AG04450 (cell line): ENCODE results near the gene MXRA8. TPM values are rescaled to one million over a fixed set of nuclear protein-coding genes. Genes with fewer than 3 reads are reported as not detected.

Experiments used
- CTCF ChIA-PET: fragments of 300-600, 350-600 bp; formaldehyde crosslinking; extraction: SDS; loops from one replicate; lab custom pipeline; 2022; ENCODE audit warnings: antibody characterized with exemption, inconsistent platforms; lab: Charles Lee
- POLR2A ChIA-PET: fragments of 350-600 bp; formaldehyde crosslinking; extraction: SDS; loops from one replicate; lab custom pipeline; 2021; ENCODE audit warnings: antibody characterized with exemption, inconsistent platforms; lab: Yijun Ruan, JAX
- DNase-seq: peaks from one replicate; pipeline ENCODE4 v3.0.0-alpha.2; 2011; ENCODE audit warnings: low read depth, low spot score
- H3K27ac ChIP-seq: one replicate; pipeline ENCODE4 v1.5.1; 2012; ENCODE audit warnings: low read depth, low read length, control low read depth
- H3K27me3 ChIP-seq: one replicate; pipeline ENCODE4 v1.6.0; 2012; ENCODE audit warnings: low read length; ENCODE audit not compliant: control insufficient read depth, insufficient read depth
- H3K4me3 ChIP-seq: 2 replicates; pipeline ENCODE4 v1.5.1; 2011; ENCODE audit warnings: mild to moderate bottlenecking, low read depth, low read length, control low read depth
- H3K9me3 ChIP-seq: 2 replicates; pipeline ENCODE4 v1.5.1; 2012; ENCODE audit warnings: low read length; ENCODE audit not compliant: control insufficient read depth, insufficient read depth
- CTCF ChIP-seq: IDR thresholded peaks from 2 replicates; pipeline ENCODE4 v1.5.1; 2011; ENCODE audit warnings: low read depth, low read length, control low read depth, inconsistent platforms
- polyA plus RNA-seq: library from polyadenylated mRNA; depleted of rRNA; stranded (reverse); fragments of >200 nt; gene quantifications from 2 replicates; pipeline ENCODE4 v1.2.3, GENCODE V29; 2011; rRNA removed

Gene MXRA8
- polyA plus RNA-seq, 1 experiment, result 186 TPM

DNA sequence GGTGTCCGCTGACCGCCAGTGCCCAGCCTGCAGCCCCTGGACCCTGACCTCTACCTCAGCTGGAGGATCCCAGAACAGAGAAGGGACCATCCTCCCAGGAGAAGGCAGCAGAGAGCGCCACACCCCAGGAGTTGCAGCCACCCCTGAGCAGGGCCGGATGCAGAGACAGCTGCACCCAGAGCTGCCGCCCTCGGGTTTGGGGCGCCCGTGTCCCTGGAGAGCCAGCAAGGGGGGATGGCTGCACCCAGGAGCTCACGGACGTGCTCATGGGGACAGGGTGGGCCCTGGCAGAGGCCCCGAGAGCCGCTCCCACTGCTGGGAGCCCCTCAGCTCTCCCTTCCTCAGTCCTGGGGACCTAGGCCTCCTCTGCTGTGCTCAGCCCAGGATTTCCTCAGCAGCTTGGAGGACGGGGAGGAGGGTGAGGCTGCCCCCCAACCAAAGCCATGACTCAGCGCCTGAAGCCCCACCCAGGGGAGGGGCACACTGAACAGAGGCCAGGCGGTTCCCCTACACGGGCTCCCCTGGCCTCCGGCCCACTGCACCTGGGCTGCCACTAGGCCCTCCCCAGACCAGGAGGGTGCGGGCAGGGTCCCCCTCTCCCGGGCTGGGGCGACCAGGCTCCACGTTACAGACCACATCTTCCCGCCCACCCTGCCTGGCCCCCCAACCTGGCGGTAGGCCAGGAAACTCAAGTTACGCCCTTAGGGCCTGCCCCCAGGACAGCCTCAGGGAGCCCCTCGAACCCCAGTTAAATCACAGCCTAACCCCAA lies 52.9 kb downstream of the MXRA8 start:
- CTCF ChIA-PET, result interaction anchor here (0.9 kb wide), 1 partner anchor 183 kb away, joined by 3 read pairs; no protein-coding TSS in a partner anchor
- Histone ChIP-seq H3K27ac (peak overlapping the region; percentile 89), H3K9me3 (no peaks in the 10 kb centered on the region; the same call in 1 of the 2 replicates), H3K27me3 (no peaks in the 10 kb centered on the region), H3K4me3 (peak overlapping the region; percentile 72)
- peak; percentile 29 for DNase-seq
- TF ChIP-seq CTCF, result no peak
- POLR2A ChIA-PET, result interaction anchor here (0.5 to 1.3 kb wide), 7 partner anchors 11 to 70 kb away, joined by 3 to 5 read pairs (median 4); partner anchors contain the start of genes AURKAIP1 and UBE2J2

GRCh38 chr1:1304331-1305299 lies 53.7 kb downstream of the MXRA8 start:
- H3K9me3 ChIP-seq, result no peaks in the 10 kb centered on the region; the same call in 1 of the 2 replicates
- no peak for TF ChIP-seq CTCF
- peak; percentile 65 for DNase-seq
- H3K27ac ChIP-seq, result peak overlapping the region; percentile 89
- H3K4me3 ChIP-seq, result peak overlapping the region; percentile 72
- ChIA-PET CTCF (interaction anchor here (0.9 kb wide), 1 partner anchor 182 kb away, joined by 3 read pairs; no protein-coding TSS in a partner anchor), POLR2A (interaction anchor here (0.5 to 1.3 kb wide), 7 partner anchors 10 to 71 kb away, joined by 3 to 5 read pairs (median 4); partner anchors contain the start of genes AURKAIP1 and UBE2J2)
- no peaks in the 10 kb centered on the region for H3K27me3 ChIP-seq

- CTCF ChIA-PET, result no interaction called here
- POLR2A ChIA-PET, result no interaction called here
- DNase-seq, result no peak
- TF ChIP-seq CTCF, result no peak
- Histone ChIP-seq H3K27me3 (no peaks in the 10 kb centered on the region), H3K4me3 (no peak overlapping the region), H3K27ac (no peak overlapping the region), H3K9me3 (no peaks in the 10 kb centered on the region; the same call in 1 of the 2 replicates)
These were observed 54.6 kb downstream of the MXRA8 start for GRCh38 chr1:1303736-1304135.

- H3K9me3 ChIP-seq, result no peaks in the 10 kb centered on the region; the same call in 1 of the 2 replicates
- DNase-seq, result no peak
- no peaks in the 10 kb centered on the region for H3K27me3 ChIP-seq
- no peak overlapping the region for H3K27ac ChIP-seq
- CTCF ChIA-PET, result no interaction called here
- POLR2A ChIA-PET, result no interaction called here
- no peak for TF ChIP-seq CTCF
- no peak overlapping the region for H3K4me3 ChIP-seq
These were observed 55.3 kb downstream of the MXRA8 start for GRCh38 chr1:1302951-1303509.

Other genes with a start within 250 kb of the MXRA8 start
- 2.3 and 3.2 TPM in 2 replicates for gene C1orf159, start 242.5 kb downstream of the MXRA8 start, polyA plus RNA-seq
- gene TTLL10, start 184.7 kb downstream of the MXRA8 start, polyA plus RNA-seq, result not detected in 2 replicates
- 1.0 and 2.1 TPM in 2 replicates for gene TNFRSF18, start 152.0 kb downstream of the MXRA8 start, polyA plus RNA-seq
- 0.07 and 0.24 TPM in 2 replicates for gene TNFRSF4, start 144.4 kb downstream of the MXRA8 start, polyA plus RNA-seq
- 109 and 115 TPM in 2 replicates for gene SDF4, start 126.6 kb downstream of the MXRA8 start, polyA plus RNA-seq
- gene B3GALT6, start 126.3 kb downstream of the MXRA8 start, polyA plus RNA-seq, result 15.2 and 15.7 TPM in 2 replicates
- 0.21 and 0.51 TPM in 2 replicates for gene C1QTNF12, start 111.8 kb downstream of the MXRA8 start, polyA plus RNA-seq
- gene UBE2J2, start 84.7 kb downstream of the MXRA8 start, polyA plus RNA-seq, result 31.1 and 31.4 TPM in 2 replicates
- 1.5 and 1.8 TPM in 2 replicates for gene SCNN1D, start 78.1 kb downstream of the MXRA8 start, polyA plus RNA-seq
- gene ACAP3, start 50.6 kb downstream of the MXRA8 start, polyA plus RNA-seq, result 17.5 and 24.8 TPM in 2 replicates
- 9.6 and 15.6 TPM in 2 replicates for gene PUSL1, start 50.0 kb downstream of the MXRA8 start, polyA plus RNA-seq
- 52.8 and 69.5 TPM in 2 replicates for gene INTS11, start 33.9 kb downstream of the MXRA8 start, polyA plus RNA-seq
- gene CPTP, start 33.8 kb downstream of the MXRA8 start, polyA plus RNA-seq, result 7.1 and 9.5 TPM in 2 replicates
- 0.10 and 0.11 TPM in 2 replicates for gene TAS1R3, start 27.3 kb downstream of the MXRA8 start, polyA plus RNA-seq
- gene DVL1, start 9.1 kb downstream of the MXRA8 start, polyA plus RNA-seq, result 8.9 and 13.6 TPM in 2 replicates
- gene AURKAIP1, start 16.7 kb upstream of the MXRA8 start, polyA plus RNA-seq, result 54.3 and 71.2 TPM in 2 replicates
- 169 and 181 TPM in 2 replicates for gene CCNL2, start 40.8 kb upstream of the MXRA8 start, polyA plus RNA-seq
- gene MRPL20, start 48.7 kb upstream of the MXRA8 start, polyA plus RNA-seq, result 131 and 140 TPM in 2 replicates
- 0.16 and 0.24 TPM in 2 replicates for gene ANKRD65, start 62.7 kb upstream of the MXRA8 start, polyA plus RNA-seq
- 3.9 and 5.3 TPM in 2 replicates for gene VWA1, start 77.1 kb upstream of the MXRA8 start, polyA plus RNA-seq
- 0.04 TPM in 1 of 2 replicates, not detected in the other for gene ATAD3C, start 91.1 kb upstream of the MXRA8 start, polyA plus RNA-seq
- 7.7 and 10.2 TPM in 2 replicates for gene ATAD3B, start 113.2 kb upstream of the MXRA8 start, polyA plus RNA-seq
- 8.5 and 11.0 TPM in 2 replicates for gene ATAD3A, start 153.6 kb upstream of the MXRA8 start, polyA plus RNA-seq
- 5.1 and 7.2 TPM in 2 replicates for gene TMEM240, start 182.1 kb upstream of the MXRA8 start, polyA plus RNA-seq
- gene SSU72, start 216.3 kb upstream of the MXRA8 start, polyA plus RNA-seq, result 104 and 113 TPM in 2 replicates
- 1.4 and 2.3 TPM in 2 replicates for gene FNDC10, start 241.6 kb upstream of the MXRA8 start, polyA plus RNA-seq